ENCODE measurements around the gene MID2.
"Not testable (repeated sequence)": the region's sequence is repeated elsewhere in the genome, so short reads cannot be mapped to it uniquely, and the experiment has no call there.

The MID2 gene

GRCh38 chrX:107905366-107905765 is 79.7 kb downstream of the MID2 start:
- Histone ChIP-seq H3K9ac (ENCODE audit: low read length) (no peak overlapping the region), H3K4me3 (ENCODE audit: low read length) (no peak overlapping the region), H3K36me3 (ENCODE audit: control insufficient read depth, insufficient read depth, low read length) (no peaks in the 10 kb centered on the region), H3K4me1 (ENCODE audit: control insufficient read depth, insufficient read depth, low read length) (no peaks in the 10 kb centered on the region), H3K9me3 (ENCODE audit: control insufficient read depth, low read length) (no peaks in the 10 kb centered on the region), H3K27me3 (ENCODE audit: control insufficient read depth, insufficient read depth, low read length) (no peaks in the 10 kb centered on the region)

GRCh38 chrX:107924136-107924746 is 98.6 kb downstream of the MID2 start:
- Histone ChIP-seq H3K9ac (ENCODE audit: low read length) (no peak overlapping the region), H3K9me3 (ENCODE audit: control insufficient read depth, low read length) (no peaks in the 10 kb centered on the region), H3K36me3 (ENCODE audit: control insufficient read depth, insufficient read depth, low read length) (no peaks in the 10 kb centered on the region), H3K27me3 (ENCODE audit: control insufficient read depth, insufficient read depth, low read length) (no peaks in the 10 kb centered on the region), H3K4me3 (ENCODE audit: low read length) (no peak overlapping the region), H3K4me1 (ENCODE audit: control insufficient read depth, insufficient read depth, low read length) (no peaks in the 10 kb centered on the region)

GRCh38 chrX:107934262-107934661 is 108.6 kb downstream of the MID2 start:
- H3K27me3 ChIP-seq (ENCODE audit: control insufficient read depth, insufficient read depth, low read length) = peaks cover 4% of the 10 kb centered on the region
- no peak overlapping the region for H3K9ac ChIP-seq (ENCODE audit: low read length)
- no peaks in the 10 kb centered on the region for H3K36me3 ChIP-seq (ENCODE audit: control insufficient read depth, insufficient read depth, low read length)
- no peak overlapping the region for H3K4me3 ChIP-seq (ENCODE audit: low read length)
- no peaks in the 10 kb centered on the region for H3K4me1 ChIP-seq (ENCODE audit: control insufficient read depth, insufficient read depth, low read length)
- H3K9me3 ChIP-seq (ENCODE audit: control insufficient read depth, low read length) = no peaks in the 10 kb centered on the region

- no peak overlapping the region for H3K9ac ChIP-seq (ENCODE audit: low read length)
- H3K4me1 ChIP-seq (ENCODE audit: control insufficient read depth, insufficient read depth, low read length) = no peaks in the 10 kb centered on the region
- H3K27me3 ChIP-seq (ENCODE audit: control insufficient read depth, insufficient read depth, low read length) = peaks cover 4% of the 10 kb centered on the region
- no peaks in the 10 kb centered on the region for H3K9me3 ChIP-seq (ENCODE audit: control insufficient read depth, low read length)
- no peaks in the 10 kb centered on the region for H3K36me3 ChIP-seq (ENCODE audit: control insufficient read depth, insufficient read depth, low read length)
- H3K4me3 ChIP-seq (ENCODE audit: low read length) = no peak overlapping the region
Measured at GRCh38 chrX:107935200-107935599, 109.5 kb downstream of the MID2 start.

GRCh38 chrX:107935664-107936433 is 110.2 kb downstream of the MID2 start:
- Histone ChIP-seq H3K27me3 (ENCODE audit: control insufficient read depth, insufficient read depth, low read length) (peaks cover 4% of the 10 kb centered on the region), H3K9me3 (ENCODE audit: control insufficient read depth, low read length) (no peaks in the 10 kb centered on the region), H3K36me3 (ENCODE audit: control insufficient read depth, insufficient read depth, low read length) (no peaks in the 10 kb centered on the region), H3K4me3 (ENCODE audit: low read length) (no peak overlapping the region), H3K4me1 (ENCODE audit: control insufficient read depth, insufficient read depth, low read length) (no peaks in the 10 kb centered on the region), H3K9ac (ENCODE audit: low read length) (no peak overlapping the region)

- Histone ChIP-seq H3K27me3 (ENCODE audit: control insufficient read depth, insufficient read depth, low read length) (peaks cover 4% of the 10 kb centered on the region), H3K4me1 (ENCODE audit: control insufficient read depth, insufficient read depth, low read length) (no peaks in the 10 kb centered on the region), H3K9me3 (ENCODE audit: control insufficient read depth, low read length) (no peaks in the 10 kb centered on the region), H3K36me3 (ENCODE audit: control insufficient read depth, insufficient read depth, low read length) (no peaks in the 10 kb centered on the region), H3K9ac (ENCODE audit: low read length) (no peak overlapping the region), H3K4me3 (ENCODE audit: low read length) (no peak overlapping the region)
Measured at GRCh38 chrX:107936434-107936730, 110.7 kb downstream of the MID2 start.

GRCh38 chrX:107940095-107940494 is 114.4 kb downstream of the MID2 start:
- H3K4me3 ChIP-seq (ENCODE audit: low read length) = no peak overlapping the region
- no peaks in the 10 kb centered on the region for H3K4me1 ChIP-seq (ENCODE audit: control insufficient read depth, insufficient read depth, low read length)

GRCh38 chrX:107955337-107955736 is 129.7 kb downstream of the MID2 start:
- H3K27me3 ChIP-seq (ENCODE audit: control insufficient read depth, insufficient read depth, low read length); H3K9ac ChIP-seq (ENCODE audit: low read length); H3K9me3 ChIP-seq (ENCODE audit: control insufficient read depth, low read length); H3K36me3 ChIP-seq (ENCODE audit: control insufficient read depth, insufficient read depth, low read length); H3K4me3 ChIP-seq (ENCODE audit: low read length); H3K4me1 ChIP-seq (ENCODE audit: control insufficient read depth, insufficient read depth, low read length): not testable (repeated sequence)

More at GRCh38 chrX:107940095-107940494, 114.4 kb downstream of the MID2 start:
- Histone ChIP-seq H3K9ac (ENCODE audit: low read length) (no peak overlapping the region), H3K27me3 (ENCODE audit: control insufficient read depth, insufficient read depth, low read length) (peaks cover 4% of the 10 kb centered on the region), H3K9me3 (ENCODE audit: control insufficient read depth, low read length) (no peaks in the 10 kb centered on the region), H3K36me3 (ENCODE audit: control insufficient read depth, insufficient read depth, low read length) (no peaks in the 10 kb centered on the region)

- Histone ChIP-seq H3K4me1 (ENCODE audit: control insufficient read depth, insufficient read depth, low read length) (no peaks in the 10 kb centered on the region), H3K9me3 (ENCODE audit: control insufficient read depth, low read length) (no peaks in the 10 kb centered on the region), H3K36me3 (ENCODE audit: control insufficient read depth, insufficient read depth, low read length) (no peaks in the 10 kb centered on the region), H3K4me3 (ENCODE audit: low read length) (no peak overlapping the region), H3K27me3 (ENCODE audit: control insufficient read depth, insufficient read depth, low read length) (no peaks in the 10 kb centered on the region), H3K9ac (ENCODE audit: low read length) (no peak overlapping the region)
Measured at GRCh38 chrX:107968623-107969022, 143.0 kb downstream of the MID2 start.

- no peak overlapping the region for H3K4me3 ChIP-seq (ENCODE audit: low read length)
- H3K36me3 ChIP-seq (ENCODE audit: control insufficient read depth, insufficient read depth, low read length) = no peaks in the 10 kb centered on the region
- H3K9ac ChIP-seq (ENCODE audit: low read length) = no peak overlapping the region
- H3K27me3 ChIP-seq (ENCODE audit: control insufficient read depth, insufficient read depth, low read length) = no peaks in the 10 kb centered on the region
- H3K9me3 ChIP-seq (ENCODE audit: control insufficient read depth, low read length) = no peaks in the 10 kb centered on the region
- H3K4me1 ChIP-seq (ENCODE audit: control insufficient read depth, insufficient read depth, low read length) = no peaks in the 10 kb centered on the region
Measured at GRCh38 chrX:107970073-107970472, 144.4 kb downstream of the MID2 start.

- no peaks in the 10 kb centered on the region for H3K27me3 ChIP-seq (ENCODE audit: control insufficient read depth, insufficient read depth, low read length)
- H3K4me3 ChIP-seq (ENCODE audit: low read length) = no peak overlapping the region
- no peaks in the 10 kb centered on the region for H3K4me1 ChIP-seq (ENCODE audit: control insufficient read depth, insufficient read depth, low read length)
- no peaks in the 10 kb centered on the region for H3K36me3 ChIP-seq (ENCODE audit: control insufficient read depth, insufficient read depth, low read length)
- H3K9me3 ChIP-seq (ENCODE audit: control insufficient read depth, low read length) = no peaks in the 10 kb centered on the region
- no peak overlapping the region for H3K9ac ChIP-seq (ENCODE audit: low read length)
Measured at GRCh38 chrX:107971636-107972035, 146.0 kb downstream of the MID2 start.

All from mucosa of stomach (tissue), 1 donor.